KMS-11 (cell line): Measurements from ENCODE around the gene H1-8.

Experiments used
- H2AFZ ChIP-seq: fragments of 200-600 bp; sonication (generic); 2 replicates; pipeline ENCODE4 v1.6.1; 2016; ENCODE audit warnings: antibody characterized with exemption, mixed run types, low read depth
- H3K27ac ChIP-seq: fragments of 200-600 bp; sonication (generic); 2 replicates; pipeline ENCODE4 v1.6.1; 2016; ENCODE audit warnings: mild to moderate bottlenecking, mixed run types
- H3K27me3 ChIP-seq: fragments of 200-600 bp; sonication (generic); 2 replicates; pipeline ENCODE4 v1.6.1; 2017; ENCODE audit warnings: mild to moderate bottlenecking, low read depth, mixed run types, moderate library complexity; ENCODE audit not compliant: insufficient read depth
- H3K36me3 ChIP-seq: fragments of 200-600 bp; sonication (generic); 2 replicates; pipeline ENCODE4 v1.6.1; 2017; ENCODE audit warnings: mild to moderate bottlenecking, mixed run types; ENCODE audit not compliant: insufficient read depth
- H3K4me1 ChIP-seq: fragments of 200-600 bp; sonication (generic); 2 replicates; pipeline ENCODE4 v1.6.1; 2016; ENCODE audit warnings: mild to moderate bottlenecking, low read depth, mixed run types; ENCODE audit not compliant: poor library complexity, severe bottlenecking
- H3K4me2 ChIP-seq: fragments of 200-600 bp; sonication (generic); 2 replicates; pipeline ENCODE4 v1.7.0; 2016; ENCODE audit warnings: mild to moderate bottlenecking, mixed run types
- H3K4me3 ChIP-seq: fragments of 200-600 bp; sonication (generic); IDR thresholded peaks from 2 replicates; pipeline ENCODE4 v1.6.1; 2017; ENCODE audit warnings: low read depth, low read length, mixed read lengths; ENCODE audit not compliant: insufficient read depth
- H3K79me2 ChIP-seq: fragments of 200-600 bp; sonication (generic); 2 replicates; pipeline ENCODE4 v1.6.1; 2016; ENCODE audit warnings: low read depth, mixed run types; ENCODE audit not compliant: insufficient read depth
- H3K9ac ChIP-seq: fragments of 200-600 bp; sonication (generic); 2 replicates; pipeline ENCODE4 v1.6.1; 2016; ENCODE audit warnings: mild to moderate bottlenecking, mixed run types
- H4K20me1 ChIP-seq: fragments of 200-600 bp; sonication (generic); 2 replicates; pipeline ENCODE4 v1.6.1; 2016; ENCODE audit warnings: mild to moderate bottlenecking, mixed run types; ENCODE audit not compliant: insufficient read depth
- TF ChIP-seq, protein P1 (sequence below): fragments of 200-600 bp; sonication (generic); conservative IDR thresholded peaks from 2 replicates; pipeline ENCODE4 v1.6.1; 2017; ENCODE audit warnings: low read depth, mild to moderate bottlenecking, antibody characterized with exemption, low read length, moderate library complexity, mixed read lengths

Gene H1-8

DNA sequence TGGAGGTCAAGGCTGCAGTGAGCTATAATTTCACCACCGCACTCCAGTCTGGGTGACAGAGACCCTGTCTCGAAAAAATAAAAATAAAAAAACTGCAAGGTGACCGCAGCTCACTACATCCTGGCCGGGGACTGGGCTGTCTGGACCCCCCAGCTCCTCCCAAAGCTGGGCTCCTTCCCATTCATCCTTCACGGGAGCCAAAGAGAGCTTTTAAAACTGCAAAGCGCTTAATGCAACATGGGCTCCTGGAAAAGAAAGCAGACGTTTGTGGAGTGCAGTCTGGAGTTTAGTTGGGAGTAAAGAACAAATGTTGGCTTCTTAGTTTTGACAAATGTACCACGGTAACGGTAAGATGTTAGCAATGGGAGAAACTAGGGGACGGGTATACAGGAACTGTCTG is 51.4 kb downstream of the H1-8 start:
- Histone ChIP-seq H2AFZ (no peak overlapping the region), H3K27me3 (no peaks in the 10 kb centered on the region), H3K36me3 (no peaks in the 10 kb centered on the region), H3K4me2 (no peak overlapping the region), H3K9ac (no peak overlapping the region), H3K4me3 (no peak overlapping the region), H3K4me1 (no peaks in the 10 kb centered on the region), H4K20me1 (no peaks in the 10 kb centered on the region), H3K27ac (no peak overlapping the region), H3K79me2 (no peaks in the 10 kb centered on the region)
- TF ChIP-seq, protein P1, sequence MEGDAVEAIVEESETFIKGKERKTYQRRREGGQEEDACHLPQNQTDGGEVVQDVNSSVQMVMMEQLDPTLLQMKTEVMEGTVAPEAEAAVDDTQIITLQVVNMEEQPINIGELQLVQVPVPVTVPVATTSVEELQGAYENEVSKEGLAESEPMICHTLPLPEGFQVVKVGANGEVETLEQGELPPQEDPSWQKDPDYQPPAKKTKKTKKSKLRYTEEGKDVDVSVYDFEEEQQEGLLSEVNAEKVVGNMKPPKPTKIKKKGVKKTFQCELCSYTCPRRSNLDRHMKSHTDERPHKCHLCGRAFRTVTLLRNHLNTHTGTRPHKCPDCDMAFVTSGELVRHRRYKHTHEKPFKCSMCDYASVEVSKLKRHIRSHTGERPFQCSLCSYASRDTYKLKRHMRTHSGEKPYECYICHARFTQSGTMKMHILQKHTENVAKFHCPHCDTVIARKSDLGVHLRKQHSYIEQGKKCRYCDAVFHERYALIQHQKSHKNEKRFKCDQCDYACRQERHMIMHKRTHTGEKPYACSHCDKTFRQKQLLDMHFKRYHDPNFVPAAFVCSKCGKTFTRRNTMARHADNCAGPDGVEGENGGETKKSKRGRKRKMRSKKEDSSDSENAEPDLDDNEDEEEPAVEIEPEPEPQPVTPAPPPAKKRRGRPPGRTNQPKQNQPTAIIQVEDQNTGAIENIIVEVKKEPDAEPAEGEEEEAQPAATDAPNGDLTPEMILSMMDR: no peak

DNA sequence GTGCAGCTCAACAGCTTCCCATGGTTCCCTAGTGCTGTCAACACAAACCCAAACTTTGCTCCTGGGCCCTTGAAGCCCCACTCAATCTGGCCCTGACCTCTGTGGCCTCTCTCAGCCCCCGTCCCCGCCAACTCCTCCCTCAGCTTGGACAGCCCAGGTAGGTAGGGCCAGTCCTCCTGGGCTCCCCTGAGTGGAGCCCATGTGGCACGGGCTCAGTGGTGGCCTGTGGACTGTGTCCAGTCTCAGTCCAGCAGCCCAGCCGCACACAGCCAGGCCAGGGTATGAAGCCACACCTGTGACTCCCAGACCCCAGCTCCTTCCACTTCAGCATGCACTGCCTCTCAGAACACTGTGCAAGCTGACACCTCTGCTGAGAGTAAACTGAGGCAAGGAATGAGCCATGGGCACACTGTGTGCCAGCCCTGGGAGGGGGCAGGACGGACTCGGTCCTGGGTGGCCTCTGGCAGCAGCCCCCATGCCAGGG is 52.0 kb downstream of the H1-8 start:
- Histone ChIP-seq H3K27ac (no peak overlapping the region), H3K4me1 (no peaks in the 10 kb centered on the region), H3K9ac (no peak overlapping the region), H4K20me1 (no peaks in the 10 kb centered on the region), H3K36me3 (no peaks in the 10 kb centered on the region), H2AFZ (no peak overlapping the region), H3K4me3 (no peak overlapping the region), H3K4me2 (no peak overlapping the region), H3K27me3 (no peaks in the 10 kb centered on the region), H3K79me2 (no peaks in the 10 kb centered on the region)
- TF ChIP-seq, protein P1: no peak

DNA sequence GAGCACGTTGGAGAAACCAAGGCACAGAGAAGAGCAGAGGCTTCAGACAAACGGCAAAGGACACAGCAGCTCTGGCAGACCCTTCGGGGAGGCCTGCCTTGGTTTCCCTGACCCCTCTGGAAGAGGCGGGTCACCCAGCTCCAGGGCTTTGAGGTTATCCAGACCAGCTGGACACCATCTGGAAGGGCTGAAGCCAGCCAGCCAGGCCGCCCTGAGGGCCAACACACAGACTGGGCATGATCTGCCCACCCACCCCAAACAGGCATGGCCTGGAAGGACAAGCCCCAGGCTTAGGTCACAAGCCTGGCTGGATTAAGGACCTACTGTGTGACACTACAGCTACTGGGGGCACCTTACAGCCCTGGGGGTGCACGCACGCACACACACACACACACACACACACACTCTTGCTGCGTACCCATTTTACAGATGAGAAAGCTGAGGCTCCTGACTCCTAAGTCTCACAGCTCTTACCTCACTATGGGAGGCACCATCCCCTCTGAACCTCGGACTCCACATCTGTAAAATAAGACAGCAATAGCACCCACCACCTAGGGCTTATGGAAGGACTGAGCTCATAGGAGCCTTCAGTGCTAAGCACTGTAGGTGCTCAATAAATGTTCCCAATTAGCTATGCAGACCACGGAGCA is 52.7 kb downstream of the H1-8 start:
- H3K4me1 ChIP-seq: no peaks in the 10 kb centered on the region
- TF ChIP-seq, protein P1: no peak
- H4K20me1 ChIP-seq: no peaks in the 10 kb centered on the region
- no peak overlapping the region for H3K4me2 ChIP-seq
- no peaks in the 10 kb centered on the region for H3K36me3 ChIP-seq
- H3K9ac ChIP-seq: no peak overlapping the region
- no peak overlapping the region for H3K27ac ChIP-seq
- no peak overlapping the region for H3K4me3 ChIP-seq
- H2AFZ ChIP-seq: no peak overlapping the region
- no peaks in the 10 kb centered on the region for H3K27me3 ChIP-seq
- no peaks in the 10 kb centered on the region for H3K79me2 ChIP-seq

DNA sequence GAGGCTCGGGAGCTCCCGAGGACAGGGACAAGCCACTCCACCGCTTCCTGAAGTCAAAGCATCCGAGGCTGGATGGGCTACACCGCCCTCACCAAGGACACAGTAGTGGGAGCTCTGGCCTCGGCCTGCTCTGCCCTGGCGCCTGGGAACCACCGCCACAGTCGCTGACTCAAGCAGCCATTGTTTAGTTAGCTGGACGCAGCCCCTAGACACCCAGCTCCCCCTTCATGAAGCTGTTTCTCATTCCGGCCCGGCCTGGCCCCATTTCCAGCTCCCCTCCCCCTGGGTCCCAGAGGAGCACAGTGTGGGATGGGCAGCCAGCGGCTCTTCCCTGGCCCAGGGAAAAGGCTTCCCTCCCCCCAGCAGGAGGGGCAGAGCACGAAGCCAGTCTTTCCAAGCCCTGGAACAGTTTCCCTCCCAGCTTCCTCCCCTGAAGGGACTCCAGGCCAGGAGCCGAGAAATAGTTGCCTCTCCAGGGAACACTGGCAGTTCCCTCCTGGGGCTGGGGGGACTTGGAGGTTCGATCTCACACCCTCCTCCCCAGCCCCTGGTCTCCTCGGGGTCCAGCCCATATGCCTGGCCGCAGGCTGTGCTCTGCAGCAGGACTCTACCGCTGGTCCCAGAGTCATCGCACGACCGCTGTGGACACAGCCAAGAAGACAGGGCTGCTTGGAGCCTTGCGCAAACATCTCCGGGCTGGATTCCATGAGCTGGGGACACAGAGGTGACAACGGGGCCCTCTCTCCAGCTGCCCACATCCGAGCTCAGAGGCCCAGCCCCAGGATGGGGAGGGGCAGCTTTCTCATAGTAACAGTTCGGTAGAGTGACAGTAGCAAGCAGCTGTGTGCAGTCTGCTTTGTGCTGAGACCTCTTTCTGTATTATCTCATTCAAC is 53.5 kb downstream of the H1-8 start:
- Histone ChIP-seq H3K4me1 (no peaks in the 10 kb centered on the region), H3K4me3 (no peak overlapping the region), H3K79me2 (no peaks in the 10 kb centered on the region; the same call in 1 of the 2 replicates), H3K9ac (no peak overlapping the region), H3K27ac (no peak overlapping the region), H2AFZ (no peak overlapping the region), H3K4me2 (no peak overlapping the region), H3K27me3 (no peaks in the 10 kb centered on the region), H3K36me3 (no peaks in the 10 kb centered on the region), H4K20me1 (no peaks in the 10 kb centered on the region)
- TF ChIP-seq, protein P1: no peak
